ENCODE data around the gene GSTA5.
"Not testable (repeated sequence)": the region's sequence is repeated elsewhere in the genome, so short reads cannot be mapped to it uniquely, and the experiment has no call there.

GSTA5 gene

DNA sequence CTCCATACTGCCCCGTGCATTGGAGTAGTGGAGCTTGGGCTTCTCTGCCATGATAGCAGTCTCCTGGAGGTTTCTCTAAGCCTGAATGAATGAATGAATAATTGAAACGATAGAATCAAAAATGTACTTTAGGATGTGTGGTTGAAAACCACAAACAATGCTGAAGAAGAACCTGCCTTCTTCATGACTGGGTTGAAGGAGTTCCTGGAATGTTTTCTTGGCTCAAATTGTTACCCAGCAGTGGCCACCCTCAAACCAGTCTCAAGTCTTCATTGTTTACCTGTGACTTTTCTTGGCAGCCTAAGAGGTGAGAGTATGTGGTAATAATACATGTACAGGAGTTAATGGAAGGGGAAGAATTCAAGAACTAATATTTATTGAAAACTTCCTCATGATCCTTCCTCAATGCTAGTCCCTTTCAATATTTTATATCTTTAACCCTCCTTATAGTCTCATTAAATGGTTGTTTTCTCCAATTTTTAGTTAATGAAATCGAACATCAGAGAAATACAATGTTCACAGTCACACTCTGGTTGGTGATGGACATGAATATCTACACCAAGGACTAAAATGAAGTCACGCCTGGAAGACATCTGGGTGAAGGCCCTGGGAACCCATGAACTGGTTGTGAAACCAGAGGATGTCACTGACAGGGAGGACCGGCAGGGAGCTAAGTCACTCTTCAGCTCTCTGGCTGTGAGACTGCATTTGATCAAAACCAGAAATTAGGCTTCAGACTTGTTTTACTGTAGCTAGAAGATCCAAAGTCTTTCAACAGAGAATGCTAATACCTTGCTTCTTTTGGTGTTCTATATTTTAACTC lies at the start of gene GSTA5:
Gene GSTA5, minus strand, starts transcription at position 51 of the 823 bp plus-strand sequence.
- no peak for DNase-seq

DNA sequence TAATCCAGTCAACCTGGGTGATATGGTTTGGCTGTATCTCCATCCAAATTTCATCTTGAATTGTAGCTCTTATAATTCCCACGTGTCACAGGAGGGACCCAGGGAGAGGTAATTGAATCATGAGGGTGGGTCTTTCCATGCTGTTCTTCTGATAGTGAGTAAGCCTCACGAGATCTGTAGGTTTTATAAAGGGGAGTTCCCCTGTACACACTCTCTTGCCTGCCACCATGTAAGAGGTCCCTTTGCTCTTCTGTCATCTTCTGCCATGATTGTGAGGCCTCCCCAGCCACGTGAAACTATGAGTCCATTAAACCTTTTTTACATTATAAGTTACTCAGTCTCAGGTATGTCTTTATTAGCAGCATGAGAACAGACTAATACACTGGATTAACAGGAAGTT lies 49.4 kb upstream of the GSTA5 start:
- DNase-seq: no peak

DNA sequence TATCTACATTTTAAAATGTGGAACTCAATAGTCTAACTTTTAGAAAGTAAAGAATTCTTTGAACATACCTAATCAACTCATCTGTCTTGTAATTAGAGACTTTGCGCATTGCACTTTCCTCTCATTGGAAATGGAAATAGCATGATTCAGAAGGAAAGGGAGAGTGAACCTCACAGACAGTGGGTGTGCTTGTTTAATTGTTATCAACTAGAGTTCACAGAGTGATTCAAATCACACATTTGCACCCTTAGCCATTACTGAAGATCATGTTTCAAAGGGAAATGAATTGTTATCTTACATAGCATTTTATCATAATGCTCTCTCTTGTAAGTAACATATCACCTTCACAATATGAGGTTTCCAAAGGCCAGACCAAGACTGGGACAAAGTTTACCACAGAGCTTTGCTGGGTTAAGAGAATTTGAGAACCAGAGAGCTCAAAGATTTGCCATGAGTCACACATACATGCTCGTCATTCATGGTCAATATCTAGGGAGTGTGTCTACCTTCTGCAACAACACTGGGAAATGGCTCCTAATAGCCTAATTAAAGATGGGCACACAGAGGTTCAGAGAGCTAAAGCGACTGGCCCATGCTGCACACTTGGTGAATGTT lies 47.4 kb upstream of the GSTA5 start:
- no peak for DNase-seq

DNA sequence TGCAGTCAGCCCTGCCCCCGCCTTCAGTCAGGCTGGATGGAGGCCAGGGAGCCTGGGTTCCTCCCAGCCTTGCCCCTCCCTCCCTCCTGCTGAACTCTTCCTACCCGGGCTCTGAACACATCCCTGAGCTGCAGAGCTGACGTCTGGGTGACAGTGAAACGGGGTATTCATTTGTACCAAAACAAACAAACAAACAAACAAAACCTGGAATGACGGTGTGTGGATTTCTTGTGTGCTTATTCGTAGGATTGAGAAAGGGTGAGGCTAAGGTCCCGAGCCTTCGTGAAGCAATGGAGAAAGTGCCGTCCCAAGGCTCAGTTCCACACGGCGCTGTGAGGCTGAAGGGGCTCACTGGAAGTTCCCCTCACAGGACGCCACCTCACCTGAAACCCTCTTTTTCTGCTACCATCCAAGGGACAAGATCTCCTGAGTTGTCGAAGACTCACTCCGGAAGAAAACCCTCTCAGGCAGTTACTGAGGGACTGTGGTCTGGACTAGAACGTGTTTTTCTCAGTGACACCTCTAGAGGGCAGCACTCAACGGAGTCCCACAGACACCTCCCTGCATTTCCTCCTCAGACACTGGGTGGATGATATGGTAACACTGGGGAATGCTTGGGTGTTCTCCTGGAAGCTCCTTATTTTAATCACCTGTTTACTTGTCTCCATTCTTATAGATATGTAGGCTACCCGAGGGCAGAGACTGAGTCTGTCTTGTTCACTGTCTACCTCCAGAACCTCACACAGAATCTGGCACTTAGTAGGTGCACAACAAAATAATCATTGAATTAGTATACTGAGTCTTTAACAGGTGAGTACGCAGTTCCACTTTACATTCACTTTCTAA lies 41.6 kb upstream of the GSTA5 start:
- DNase-seq: peak; percentile 72

DNA sequence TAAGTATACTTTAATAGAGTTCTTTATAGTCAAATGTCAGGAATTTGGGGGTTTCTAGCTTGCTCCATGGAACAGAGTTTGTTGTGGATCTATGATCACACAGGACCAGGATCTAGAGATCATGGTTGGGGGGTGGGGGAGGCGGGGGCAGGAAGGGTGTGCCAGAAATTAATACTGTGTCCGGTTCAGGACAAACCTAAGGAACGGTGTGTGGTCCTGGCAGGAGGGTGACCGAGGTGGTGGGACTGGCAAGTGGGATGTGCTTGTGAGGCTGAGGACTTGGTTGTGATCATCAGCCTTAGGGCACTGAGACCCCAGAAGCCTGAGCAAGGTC lies 41.0 kb upstream of the GSTA5 start:
- DNase-seq: no peak

DNA sequence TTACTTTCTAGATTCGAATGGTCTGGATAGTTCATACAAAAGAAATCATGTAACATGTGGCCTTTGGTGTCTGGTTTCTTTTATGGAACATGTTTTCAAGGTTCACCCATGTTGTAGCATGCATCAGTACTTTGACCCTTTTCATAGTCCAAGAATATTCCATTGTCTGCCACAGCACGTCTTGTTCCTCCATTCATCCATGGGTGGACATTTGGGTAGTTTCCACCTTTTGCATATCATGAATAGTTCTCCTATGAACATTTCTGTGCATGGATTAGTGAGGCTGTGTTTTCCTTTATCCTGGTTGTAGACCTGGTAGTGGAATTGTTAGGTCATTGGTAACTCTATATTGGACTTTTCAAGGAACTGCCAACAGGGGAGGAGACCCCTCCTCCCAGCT lies 37.2 kb upstream of the GSTA5 start:
- no peak for DNase-seq

DNA sequence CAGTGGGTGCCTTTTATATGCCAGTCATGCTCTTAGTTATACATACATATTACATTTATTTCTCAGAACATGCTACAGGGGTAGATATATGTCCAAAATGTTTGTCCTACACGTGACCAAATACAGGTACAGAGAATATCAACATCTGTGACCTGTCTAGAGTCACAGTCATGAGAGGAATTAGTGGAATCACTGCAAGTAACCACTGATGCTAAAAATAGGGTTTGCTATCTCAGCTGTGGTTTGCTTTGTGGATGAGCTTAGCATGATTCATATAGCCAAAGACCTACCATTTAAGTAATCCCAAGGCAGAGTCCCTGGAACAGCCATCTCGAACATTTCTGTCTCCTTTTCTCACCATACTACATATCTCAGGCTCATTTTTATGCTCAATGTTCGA lies 36.6 kb upstream of the GSTA5 start:
- no peak for DNase-seq

DNA sequence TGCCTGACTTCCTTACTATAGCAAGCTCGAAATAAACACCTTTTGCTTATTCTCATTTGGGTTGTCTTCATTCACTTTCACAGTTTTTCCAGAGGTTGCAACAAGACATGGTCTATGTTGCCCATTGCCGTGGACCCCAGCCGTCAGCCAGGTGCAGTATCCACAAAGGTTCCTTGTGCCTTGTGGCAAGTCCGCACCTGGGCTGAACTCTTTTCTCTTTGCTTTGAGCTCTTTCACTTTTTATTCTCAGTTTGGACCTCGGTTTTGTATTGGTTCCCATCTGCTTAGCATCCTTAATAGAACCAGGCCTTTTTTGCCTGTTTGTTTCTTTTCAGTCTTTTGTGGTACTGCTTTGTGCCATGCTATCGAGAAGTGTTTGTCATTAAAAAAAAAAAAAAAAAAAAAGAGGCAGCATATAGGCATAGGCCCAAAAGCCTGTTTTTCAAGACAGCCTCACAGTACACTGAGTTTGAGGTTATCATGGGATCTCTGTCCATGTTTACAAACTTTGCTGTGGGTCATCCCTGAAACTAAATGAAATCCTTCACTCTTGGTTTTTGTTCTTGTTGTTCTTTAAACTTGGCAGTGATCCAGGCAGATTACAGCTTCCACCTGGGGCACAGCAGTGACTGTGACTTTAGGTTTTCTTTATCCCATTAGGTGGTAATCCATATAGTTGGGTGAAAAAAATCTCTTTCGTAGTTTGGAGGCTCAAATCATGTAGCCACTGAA lies 35.6 kb upstream of the GSTA5 start:
- no peak for DNase-seq

DNA sequence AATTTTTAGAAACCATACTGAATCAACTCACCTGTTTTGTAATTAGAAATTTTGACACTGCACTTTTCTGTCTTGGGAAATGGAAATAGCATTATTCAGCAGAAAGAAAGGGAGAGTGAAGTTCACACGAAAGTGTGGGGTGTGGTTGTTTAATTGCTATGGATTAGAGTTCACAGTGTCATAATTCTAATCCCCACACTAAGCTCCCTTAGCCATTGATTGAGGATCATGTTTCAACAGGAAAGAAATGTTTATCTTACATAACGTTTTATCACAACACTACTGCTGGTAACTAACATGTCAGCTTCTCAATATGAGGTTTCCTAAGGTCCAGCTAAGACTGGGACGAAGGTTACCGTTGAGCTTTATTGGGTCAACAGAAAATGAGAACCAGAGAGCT lies 31.4 kb upstream of the GSTA5 start:
- no peak for DNase-seq

DNA sequence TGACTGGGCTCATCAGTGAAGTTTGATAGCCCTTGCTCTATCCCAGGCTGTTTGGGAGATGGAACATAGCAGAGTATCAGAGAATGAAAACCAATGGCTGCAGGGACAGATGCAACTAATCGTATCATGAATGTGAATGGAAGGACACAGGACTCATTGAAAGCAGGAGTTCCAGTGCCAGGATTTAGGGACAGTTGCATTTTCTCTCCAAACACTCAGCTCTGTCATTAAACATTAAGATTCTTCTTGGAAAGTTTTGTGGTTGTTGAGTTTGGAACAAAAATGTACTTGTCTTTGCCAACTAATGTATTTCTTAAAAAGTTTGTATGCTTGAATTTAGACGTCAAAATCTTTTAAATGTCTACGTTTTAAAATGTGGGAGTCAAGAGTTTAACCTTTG lies 31.0 kb upstream of the GSTA5 start:
- no peak for DNase-seq

DNA sequence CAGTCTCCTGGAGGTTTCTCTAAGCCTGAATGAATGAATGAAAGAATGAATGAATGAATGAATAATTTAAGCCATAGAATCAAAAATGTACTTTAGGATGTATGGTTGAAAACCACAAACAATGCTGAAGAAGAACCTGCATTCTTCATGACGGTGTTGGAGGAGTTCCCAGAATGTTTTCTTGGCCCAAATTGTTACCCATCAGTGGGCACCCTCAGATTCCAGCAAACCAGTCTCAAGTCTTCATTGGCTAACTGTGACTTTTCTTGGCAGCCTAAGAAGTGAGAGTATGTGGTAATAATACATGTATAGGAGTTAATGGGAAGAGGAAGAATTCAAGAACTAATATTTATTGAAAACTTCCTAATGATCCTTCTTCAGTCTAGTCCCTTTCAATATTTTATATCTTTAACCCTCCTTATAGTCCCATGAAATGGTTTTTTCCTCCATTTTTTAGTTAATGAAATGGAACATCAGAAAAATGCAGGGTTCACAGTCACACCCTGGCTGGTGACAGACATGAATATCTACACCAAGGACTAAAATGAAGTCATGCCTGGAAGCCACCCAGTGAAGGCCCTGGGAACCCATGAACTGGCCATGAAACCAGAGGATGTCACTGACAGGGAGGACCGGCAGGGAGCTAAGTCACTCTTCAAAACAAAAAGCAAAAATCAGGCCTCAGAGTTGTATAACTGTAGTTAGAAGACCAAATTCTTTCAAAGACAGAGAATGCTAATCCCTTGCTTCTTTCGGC lies 29.9 kb upstream of the GSTA5 start:
- DNase-seq: not testable (repeated sequence)

DNA sequence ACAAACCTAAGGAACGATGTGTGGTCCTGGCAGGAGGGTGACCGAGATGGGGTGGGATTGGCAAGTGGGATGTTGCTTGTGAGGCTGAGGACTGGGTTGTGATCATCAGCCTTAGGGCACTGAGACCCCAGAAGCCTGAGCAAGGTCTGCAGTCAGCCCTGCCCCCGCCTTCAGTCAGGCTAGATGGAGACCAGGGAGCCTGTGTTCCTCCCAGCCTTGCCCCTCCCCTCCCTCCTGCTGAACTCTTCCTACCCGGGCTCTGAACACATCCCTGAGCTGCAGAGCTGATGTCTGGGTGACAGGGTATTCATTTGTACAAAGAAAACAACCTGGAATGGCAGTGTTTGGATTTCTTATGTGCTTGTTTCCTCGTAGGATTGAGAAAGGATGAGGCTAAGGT lies 28.3 kb upstream of the GSTA5 start:
- DNase-seq: not testable (repeated sequence)

DNA sequence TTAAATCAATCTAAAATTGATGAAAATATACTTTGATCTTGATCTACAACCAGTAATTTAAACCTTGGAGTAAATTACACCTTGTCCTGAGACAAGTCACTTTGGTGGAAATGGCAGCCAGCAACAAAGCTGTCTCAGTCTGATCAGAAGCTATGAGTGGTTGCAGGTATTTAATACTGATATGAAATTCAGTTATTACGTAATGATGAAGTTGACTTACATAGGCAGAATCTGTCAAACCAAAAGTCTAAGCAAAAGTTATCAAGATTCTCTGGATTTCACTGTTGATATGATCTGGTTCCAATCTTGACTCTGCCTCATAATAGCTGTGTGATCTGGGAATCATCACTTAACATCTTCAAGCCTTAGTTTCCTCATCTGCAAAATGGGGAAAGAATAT lies 27.6 kb upstream of the GSTA5 start:
- no peak for DNase-seq

DNA sequence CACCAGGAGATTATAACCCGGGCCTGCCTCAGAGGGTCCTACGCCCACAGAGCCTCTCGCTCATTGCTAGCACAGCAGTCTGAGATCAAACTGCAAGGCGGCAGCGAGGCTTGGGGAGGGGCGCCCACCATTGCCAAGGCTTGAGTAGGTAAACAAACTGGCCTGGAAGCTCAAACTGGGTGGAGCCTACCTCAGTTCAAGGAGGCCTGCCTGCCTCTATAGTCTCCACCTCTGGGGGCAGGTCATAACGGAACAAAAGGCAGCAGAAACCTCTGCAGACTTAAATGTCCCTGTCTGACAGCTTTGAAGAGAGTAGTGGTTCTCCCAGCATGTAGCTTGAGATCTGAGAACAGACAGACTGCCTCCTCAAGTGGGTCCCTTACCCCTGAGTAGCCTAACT lies 20.5 kb upstream of the GSTA5 start:
- DNase-seq: not testable (repeated sequence)

DNA sequence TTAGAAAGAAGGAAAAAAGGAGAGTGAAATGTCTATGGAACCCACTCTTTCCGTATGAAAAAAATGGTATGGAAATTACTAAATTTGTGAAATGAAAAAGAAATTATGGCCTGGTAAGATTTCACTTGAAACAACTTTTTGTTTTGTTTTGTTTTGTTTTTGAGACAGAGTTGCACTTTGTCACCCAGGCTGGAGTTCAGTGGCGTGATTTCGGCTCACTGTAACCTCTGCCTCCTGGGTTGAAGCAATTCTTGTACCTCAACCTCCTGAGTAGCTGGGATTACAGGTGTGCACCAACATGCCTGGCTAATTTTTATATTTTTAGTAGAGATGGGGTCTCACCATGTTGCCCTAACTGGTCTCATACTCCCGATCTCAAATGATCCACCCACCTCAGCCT lies 17.8 kb upstream of the GSTA5 start:
- no peak for DNase-seq

DNA sequence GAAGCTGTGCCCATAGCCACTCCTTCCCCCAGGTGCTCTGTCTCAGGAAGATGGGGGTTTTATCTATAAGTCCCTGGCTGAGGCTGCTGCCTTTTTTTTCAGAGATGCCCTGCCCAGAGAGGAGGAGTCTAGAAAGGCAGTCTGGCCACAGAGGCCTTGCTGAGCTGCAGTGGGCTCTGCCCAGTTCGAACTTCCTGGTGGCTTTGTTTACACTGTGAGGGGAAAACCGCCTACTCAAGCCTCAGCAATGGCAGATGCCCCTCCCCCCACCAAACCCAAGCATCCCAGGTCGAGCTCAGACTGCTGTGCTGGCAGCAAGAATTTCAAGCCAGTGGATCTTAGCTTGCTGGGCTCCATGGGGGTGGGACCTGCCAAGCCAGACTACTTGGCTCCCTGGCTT lies 15.5 kb upstream of the GSTA5 start:
- peak; percentile 20 for DNase-seq

DNA sequence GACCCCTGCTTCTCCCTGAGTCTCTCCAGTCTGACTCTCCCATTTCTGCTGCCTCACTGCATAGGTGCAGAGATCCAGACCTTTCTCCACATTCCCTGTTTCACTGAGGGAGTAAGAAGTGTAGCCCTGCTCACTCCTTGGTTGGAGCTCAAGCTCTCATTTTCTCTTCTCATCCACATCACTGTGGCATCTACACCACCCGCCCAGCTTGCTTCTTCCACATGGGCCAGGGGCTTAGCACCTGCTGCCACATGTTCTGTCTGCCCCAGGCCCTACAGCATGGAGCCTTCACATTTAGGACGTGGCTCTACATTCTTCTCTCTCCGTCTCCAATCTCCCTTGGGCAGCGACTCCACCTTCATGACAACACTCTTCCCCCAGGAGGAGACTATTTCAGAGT lies 8.5 kb upstream of the GSTA5 start:
- DNase-seq: no peak

DNA sequence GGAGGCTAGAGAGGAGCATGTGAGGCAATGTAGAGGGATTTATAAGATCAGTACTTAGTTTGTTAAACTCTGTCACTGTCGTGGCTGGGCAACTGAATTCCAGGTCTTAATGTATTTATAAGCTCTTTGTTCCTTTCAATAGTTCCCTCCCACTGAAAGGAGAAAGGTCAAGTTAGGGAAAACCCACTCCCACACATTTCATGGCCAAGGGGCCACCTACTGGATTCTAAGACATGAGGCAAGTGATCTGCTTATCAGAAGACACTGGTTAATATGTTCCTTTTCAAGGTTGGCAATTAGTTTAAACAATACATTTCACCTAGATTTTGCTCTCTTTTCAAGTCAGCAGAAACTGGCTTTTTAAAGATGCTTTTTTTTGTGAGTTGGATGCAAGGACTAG lies 5.4 kb upstream of the GSTA5 start:
- DNase-seq: no peak

DNA sequence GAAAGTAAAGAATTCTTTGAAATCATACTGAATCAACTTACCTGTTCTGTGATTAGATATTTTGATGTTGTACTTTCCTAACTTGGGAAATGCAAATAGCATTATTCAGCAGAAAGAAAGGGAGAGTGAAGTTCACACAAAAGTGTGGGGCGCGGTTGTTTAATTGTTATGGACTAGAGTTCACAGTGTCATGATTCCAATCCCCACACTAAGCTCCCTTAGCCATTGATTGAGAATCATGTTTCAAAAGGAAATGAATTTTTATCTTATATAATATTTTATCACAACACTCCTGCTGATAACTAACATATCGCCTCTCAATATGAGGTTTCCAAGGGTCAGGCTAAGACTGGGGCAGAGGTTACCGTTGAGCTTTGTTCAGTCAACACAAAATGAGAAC lies 3.0 kb upstream of the GSTA5 start:
- DNase-seq: no peak

DNA sequence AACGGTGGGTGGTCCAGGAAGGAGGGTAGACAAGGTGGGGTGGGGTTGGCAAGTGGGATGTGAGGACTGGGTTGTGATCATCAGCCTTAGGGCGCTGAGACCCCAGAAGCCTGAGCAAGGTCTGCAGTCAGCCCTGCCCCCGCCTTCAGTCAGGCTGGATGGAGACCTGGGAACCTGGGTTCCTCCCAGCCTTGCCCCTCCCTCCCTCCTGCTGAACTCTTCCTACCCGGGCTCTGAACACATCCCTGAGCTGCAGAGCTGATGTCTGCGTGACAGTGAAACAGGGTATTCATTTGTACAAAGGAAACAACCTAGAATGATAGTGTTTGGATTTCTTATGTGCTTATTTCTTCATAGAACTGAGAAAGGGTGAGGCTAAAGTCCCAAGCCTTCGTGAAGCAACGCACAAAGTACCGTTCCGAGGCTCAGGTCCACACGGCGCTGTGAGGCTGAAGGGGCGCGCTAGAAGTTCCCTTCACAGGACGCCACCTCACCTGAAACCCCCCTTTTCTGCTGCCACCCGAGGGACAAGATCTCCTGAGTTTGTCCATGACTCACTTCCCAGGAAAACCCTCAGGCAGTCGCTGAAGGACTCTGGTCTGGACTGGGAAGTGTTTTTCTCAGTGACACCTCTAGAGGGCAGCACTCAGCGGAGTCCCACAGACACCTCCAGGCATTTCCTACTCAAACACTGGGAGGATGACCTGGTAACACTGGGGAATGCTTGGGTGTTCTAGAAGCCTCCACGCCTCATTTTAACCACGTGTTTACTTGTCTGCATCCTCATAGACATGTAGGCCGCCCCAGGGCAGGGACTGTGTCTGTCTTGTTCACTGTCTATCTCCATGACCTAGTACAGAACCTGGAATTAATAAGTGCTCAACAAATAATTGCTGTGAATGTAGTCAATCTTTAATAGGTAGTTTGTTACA lies 1.2 kb downstream of the GSTA5 start:
- peak; percentile 3 for DNase-seq

DNA sequence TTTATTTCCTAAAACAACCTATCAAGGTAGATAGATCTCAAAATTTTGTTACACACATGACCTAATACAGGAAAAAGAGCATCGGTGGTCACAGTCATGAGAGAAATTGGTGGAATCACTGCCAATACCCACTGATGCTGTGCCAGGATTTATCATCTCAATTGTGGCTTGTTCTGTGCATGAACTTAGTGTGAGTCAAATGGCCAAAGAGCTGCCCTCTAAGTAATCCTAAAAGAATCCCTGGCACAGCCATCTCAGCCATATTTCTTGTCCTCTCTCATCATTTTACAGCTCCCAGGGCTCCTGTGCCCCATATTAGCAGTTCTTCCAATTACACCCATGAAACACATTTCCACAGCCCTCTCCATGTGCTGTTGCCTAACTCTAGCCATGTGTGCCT lies 6.1 kb downstream of the GSTA5 start:
- DNase-seq: no peak
